ENCODE data around the gene STK11IP. TPM values are rescaled to one million over a fixed set of nuclear protein-coding genes. Genes with fewer than 3 reads are reported as not detected.
A peak's percentile ranks its signal among the peaks of the same experiment; 100 is the strongest.

Gene STK11IP
- polyA plus RNA-seq, 1 donor from 2014 or later: 54.9 TPM

- H3K4me3 ChIP-seq (ENCODE audit: low read length): peak overlapping the region; percentile 69
- H3K27ac ChIP-seq (ENCODE audit: low read length): no peak overlapping the region
- no peaks in the 10 kb centered on the region for H3K36me3 ChIP-seq (ENCODE audit: insufficient read depth, low read length)
- peaks cover 5% of the 10 kb centered on the region for H3K79me2 ChIP-seq (replicated peaks; ENCODE audit: insufficient read depth, low read length)
- H3K9me2 ChIP-seq (ENCODE audit: insufficient read depth, low read length): no peaks in the 10 kb centered on the region
- no peak overlapping the region for H2AFZ ChIP-seq (ENCODE audit: low read depth, low read length)
- H3K4me2 ChIP-seq (ENCODE audit: low read length): no peak overlapping the region
- H3F3A ChIP-seq (ENCODE audit: insufficient read depth, low read length, poor library complexity, severe bottlenecking): no peaks in the 10 kb centered on the region
- no peaks in the 10 kb centered on the region for H3K9me3 ChIP-seq (ENCODE audit: low read length)
- H3K27me3 ChIP-seq (ENCODE audit: insufficient read depth, low read depth, low read length): no peaks in the 10 kb centered on the region
- TF ChIP-seq CTCF (IDR thresholded peaks at IDR 0.05; ENCODE audit: poor library complexity, severe bottlenecking) (no peak), EZH2 (IDR thresholded peaks at IDR 0.05; ENCODE audit: borderline replicate concordance, insufficient read depth, low read length, poor library complexity, severe bottlenecking) (no peak), EP300 (conservative IDR thresholded peaks at IDR 0.05; ENCODE audit: poor library complexity, severe bottlenecking) (peak; percentile 26), TAF1 (IDR thresholded peaks at IDR 0.05; ENCODE audit: low read depth) (no peak), POLR2AphosphoS5 (IDR thresholded peaks at IDR 0.05) (no peak), RAD21 (conservative IDR thresholded peaks at IDR 0.05) (no peak), MXI1 (conservative IDR thresholded peaks at IDR 0.05; ENCODE audit: poor library complexity, severe bottlenecking) (no peak)
- peak overlapping the region; percentile 77 for H3K9ac ChIP-seq (ENCODE audit: low read length)
- H4K20me1 ChIP-seq (ENCODE audit: insufficient read depth): no peaks in the 10 kb centered on the region
Measured at GRCh38 chr2:219570924-219571310, 26.7 kb upstream of the STK11IP start.

GRCh38 chr2:219571311-219572236 is 26.1 kb upstream of the STK11IP start, which contains the start of gene OBSL1:
OBSL1 (minus strand) TSS chr2:219571539; CDS start chr2:219571232, 307 bp downstream.
- no peaks in the 10 kb centered on the region for H4K20me1 ChIP-seq (ENCODE audit: insufficient read depth)
- peaks cover 5% of the 10 kb centered on the region for H3K79me2 ChIP-seq (replicated peaks; ENCODE audit: insufficient read depth, low read length)
- peak within 1 kb of the TSS; percentile 58 for H3K27ac ChIP-seq (ENCODE audit: low read length)
- H3K9me3 ChIP-seq (ENCODE audit: low read length): no peaks in the 10 kb centered on the region
- no peaks in the 10 kb centered on the region for H3K9me2 ChIP-seq (ENCODE audit: insufficient read depth, low read length)
- H3K4me3 ChIP-seq (ENCODE audit: low read length): peak within 1 kb of the TSS; percentile 69
- peak within 1 kb of the TSS; percentile 77 for H3K9ac ChIP-seq (ENCODE audit: low read length)
- peak within 1 kb of the TSS; percentile 68 for H3K4me2 ChIP-seq (ENCODE audit: low read length)
- no peaks in the 10 kb centered on the region for H3K36me3 ChIP-seq (ENCODE audit: insufficient read depth, low read length)
- TF ChIP-seq POLR2AphosphoS5 (IDR thresholded peaks at IDR 0.05) (peak; percentile 35), RAD21 (conservative IDR thresholded peaks at IDR 0.05) (no peak)
- no peaks in the 10 kb centered on the region for H3F3A ChIP-seq (ENCODE audit: insufficient read depth, low read length, poor library complexity, severe bottlenecking)
- peak within 1 kb of the TSS; percentile 1 for H2AFZ ChIP-seq (ENCODE audit: low read depth, low read length)
- no peaks in the 10 kb centered on the region for H3K27me3 ChIP-seq (ENCODE audit: insufficient read depth, low read depth, low read length)

GRCh38 chr2:219572237-219573001 is 25.2 kb upstream of the STK11IP start, which contains the start of gene INHA:
INHA (plus strand) TSS chr2:219572310; CDS start chr2:219572375, 65 bp downstream.
- Histone ChIP-seq H2AFZ (ENCODE audit: low read depth, low read length) (peak within 1 kb of the TSS; percentile 1), H3K27ac (ENCODE audit: low read length) (peak within 1 kb of the TSS; percentile 58), H3K36me3 (ENCODE audit: insufficient read depth, low read length) (no peaks in the 10 kb centered on the region), H4K20me1 (ENCODE audit: insufficient read depth) (no peaks in the 10 kb centered on the region), H3K9me3 (ENCODE audit: low read length) (no peaks in the 10 kb centered on the region), H3K9me2 (ENCODE audit: insufficient read depth, low read length) (no peaks in the 10 kb centered on the region), H3K4me3 (ENCODE audit: low read length) (peak within 1 kb of the TSS; percentile 69), H3K27me3 (ENCODE audit: insufficient read depth, low read depth, low read length) (no peaks in the 10 kb centered on the region), H3K4me2 (ENCODE audit: low read length) (peak within 1 kb of the TSS; percentile 68), H3F3A (ENCODE audit: insufficient read depth, low read length, poor library complexity, severe bottlenecking) (no peaks in the 10 kb centered on the region), H3K9ac (ENCODE audit: low read length) (peak within 1 kb of the TSS; percentile 77), H3K79me2 (replicated peaks; ENCODE audit: insufficient read depth, low read length) (peaks cover 5% of the 10 kb centered on the region)
- TF ChIP-seq CTCF (IDR thresholded peaks at IDR 0.05; ENCODE audit: poor library complexity, severe bottlenecking) (no peak), POLR2AphosphoS5 (IDR thresholded peaks at IDR 0.05) (no peak), EZH2 (IDR thresholded peaks at IDR 0.05; ENCODE audit: borderline replicate concordance, insufficient read depth, low read length, poor library complexity, severe bottlenecking) (no peak), TAF1 (IDR thresholded peaks at IDR 0.05; ENCODE audit: low read depth) (no peak), MXI1 (conservative IDR thresholded peaks at IDR 0.05; ENCODE audit: poor library complexity, severe bottlenecking) (no peak), SMC3 (conservative IDR thresholded peaks at IDR 0.05; ENCODE audit: poor library complexity) (no peak), EP300 (conservative IDR thresholded peaks at IDR 0.05; ENCODE audit: poor library complexity, severe bottlenecking) (no peak), RAD21 (conservative IDR thresholded peaks at IDR 0.05) (no peak), REST (IDR thresholded peaks at IDR 0.05; ENCODE audit: borderline replicate concordance) (no peak)
